H1 (cell line): ENCODE data around the gene GAP43. TPM values are rescaled to one million over a fixed set of nuclear protein-coding genes. Genes with fewer than 3 reads are reported as not detected.

ENCODE experiments used
- CTCF ChIA-PET: fragments of 300-600 bp; sonication (Branson Sonifier 250); formaldehyde crosslinking; loops from one replicate; lab custom pipeline; 2021; ENCODE audit not compliant: partially characterized antibody; lab: Charles Lee
- POLR2A ChIA-PET: fragments of 300-600 bp; sonication (Branson Sonifier 250); formaldehyde crosslinking; loops from one replicate; lab custom pipeline; 2021; ENCODE audit warnings: inconsistent platforms; ENCODE audit not compliant: partially characterized antibody; lab: Charles Lee
- DNase-seq, 2 experiments: peaks; one replicate each; pipeline versions ENCODE4 v3.0.0 to v3.0.0-alpha.2; 2010 to 2022; ENCODE audit warnings: low spot score in 2 of 2, low read depth in 1 of 2, mixed read lengths in 1 of 2
- FAIRE-seq: peaks from 2 replicates; lab custom pipeline; 2011; peaks lifted over from hg19 to GRCh38; lab: Jason Lieb, UNC
- H2AFZ ChIP-seq: 2 replicates; pipeline ENCODE4 v1.8.1; 2012; ENCODE audit warnings: low read length, inconsistent platforms
- H2AK5ac ChIP-seq: 2 replicates; pipeline ENCODE4 v1.6.1; 2013; ENCODE audit warnings: low read depth, low read length
- H2BK120ac ChIP-seq: replicated peaks from 2 replicates; pipeline ENCODE3; 2013; ENCODE audit warnings: low read depth, low read length, inconsistent platforms
- H2BK12ac ChIP-seq: 2 replicates; pipeline ENCODE4 v1.6.1; 2013; ENCODE audit warnings: low read depth, low read length
- H2BK15ac ChIP-seq: 2 replicates; pipeline ENCODE4 v1.6.1; 2013; ENCODE audit warnings: low read length
- H2BK20ac ChIP-seq: 2 replicates; pipeline ENCODE4 v1.6.1; 2013; ENCODE audit warnings: low read length
- H2BK5ac ChIP-seq: 2 replicates; pipeline ENCODE4 v1.6.1; 2013; ENCODE audit warnings: low read depth, low read length
- H3K14ac ChIP-seq: 2 replicates; pipeline ENCODE4 v1.6.1; 2013; ENCODE audit warnings: inconsistent platforms; ENCODE audit not compliant: insufficient read length
- H3K18ac ChIP-seq: 2 replicates; pipeline ENCODE4 v1.6.1; 2013; ENCODE audit warnings: low read length; ENCODE audit errors: extremely low read depth
- H3K23ac ChIP-seq: 2 replicates; pipeline ENCODE4 v1.6.1; 2013; ENCODE audit warnings: inconsistent platforms; ENCODE audit not compliant: insufficient read length
- H3K23me2 ChIP-seq: 2 replicates; pipeline ENCODE4 v1.6.1; 2013; ENCODE audit warnings: low read depth, low read length
- H3K27ac ChIP-seq: 2 replicates; pipeline ENCODE4 v1.6.1; 2011; ENCODE audit warnings: low read depth, low read length, inconsistent platforms
- H3K27me3 ChIP-seq, 4 experiments: replicated peaks in 1 of 4; 1 replicate in 1 of 4; 2 replicates in 3 of 4; pipeline versions ENCODE4 v1.6.1 to v1.8.1; 2011 to 2013; ENCODE audit warnings: low read length in 3 of 4, mild to moderate bottlenecking in 3 of 4, inconsistent platforms in 2 of 4, mixed read lengths in 2 of 4, moderate library complexity in 1 of 4; ENCODE audit not compliant: control insufficient read depth in 3 of 4, insufficient read depth in 3 of 4; ENCODE audit errors: extremely low read depth in 1 of 4
- H3K36me3 ChIP-seq, 4 experiments: 2 replicates each; pipeline versions ENCODE4 v1.6.1 to v1.8.1; 2011 to 2013; ENCODE audit warnings: mild to moderate bottlenecking in 4 of 4, low read length in 3 of 4, moderate library complexity in 2 of 4, control low read depth in 1 of 4, inconsistent platforms in 1 of 4; ENCODE audit not compliant: insufficient read depth in 4 of 4, control insufficient read depth in 2 of 4
- H3K4ac ChIP-seq: replicated peaks from 2 replicates; pipeline ENCODE3; 2013; ENCODE audit warnings: low read length, low read depth, mixed read lengths, inconsistent platforms; ENCODE audit not compliant: insufficient read length
- H3K4me1 ChIP-seq, 4 experiments: replicated peaks in 1 of 4; 1 replicate in 1 of 4; 2 replicates in 3 of 4; pipeline versions ENCODE4 v1.6.1 to v1.8.1; 2011 to 2013; ENCODE audit warnings: low read length in 3 of 4, inconsistent platforms in 2 of 4, mixed read lengths in 1 of 4; ENCODE audit not compliant: insufficient read depth in 4 of 4, control insufficient read depth in 3 of 4
- H3K4me2 ChIP-seq, 2 experiments: 2 replicates each; pipeline versions ENCODE4 v1.6.1 to v1.8.1; 2011 to 2013; ENCODE audit warnings: low read depth in 2 of 2, low read length in 2 of 2, control low read depth in 1 of 2, inconsistent platforms in 1 of 2, mild to moderate bottlenecking in 1 of 2; ENCODE audit not compliant: insufficient read depth in 1 of 2
- H3K4me3 ChIP-seq, 4 experiments: fragments of 200-600, 300-600 bp in 1 of 4; sonication (generic), shearing (Covaris generic), sonication (Bioruptor Twin) in 1 of 4; 2 replicates each; pipeline versions ENCODE4 v1.5.1 to v1.8.1; 2011 to 2016; ENCODE audit warnings: low read length in 4 of 4, low read depth in 3 of 4, control low read depth in 2 of 4, inconsistent platforms in 2 of 4, mild to moderate bottlenecking in 2 of 4, mixed read lengths in 1 of 4, moderate library complexity in 1 of 4; ENCODE audit not compliant: insufficient read depth in 2 of 4; ENCODE audit errors: extremely low read depth in 1 of 4
- H3K56ac ChIP-seq: replicated peaks from 2 replicates; pipeline ENCODE3; 2013; ENCODE audit warnings: low read depth, mild to moderate bottlenecking, mixed read lengths, low read length, inconsistent platforms; ENCODE audit not compliant: insufficient read length
- H3K79me1 ChIP-seq: 2 replicates; pipeline ENCODE4 v1.6.1; 2013; ENCODE audit warnings: low read depth, low read length, control low read depth
- H3K79me2 ChIP-seq, 2 experiments: 2 replicates each; pipeline versions ENCODE4 v1.6.1 to v1.8.1; 2012 to 2013; ENCODE audit warnings: low read length in 2 of 2, mild to moderate bottlenecking in 2 of 2, inconsistent platforms in 1 of 2; ENCODE audit not compliant: insufficient read depth in 2 of 2, control insufficient read depth in 1 of 2
- H3K9ac ChIP-seq, 4 experiments: replicated peaks in 1 of 4; 1 replicate in 1 of 4; 2 replicates in 3 of 4; pipeline versions ENCODE4 v1.6.1 to v1.8.1; 2011 to 2013; ENCODE audit warnings: low read depth in 3 of 4, low read length in 3 of 4, control low read depth in 2 of 4, mild to moderate bottlenecking in 2 of 4, moderate library complexity in 2 of 4, inconsistent platforms in 1 of 4; ENCODE audit errors: extremely low read depth in 1 of 4
- H3K9me3 ChIP-seq, 2 experiments: 2 replicates each; pipeline versions ENCODE4 v1.6.1 to v1.8.1; 2012 to 2013; ENCODE audit warnings: mild to moderate bottlenecking in 2 of 2, moderate library complexity in 2 of 2, control low read depth in 1 of 2, inconsistent platforms in 1 of 2, low read depth in 1 of 2, low read length in 1 of 2, mixed read lengths in 1 of 2; ENCODE audit not compliant: insufficient read depth in 2 of 2
- H4K20me1 ChIP-seq, 2 experiments: replicated peaks in 1 of 2; 2 replicates each; pipeline versions ENCODE3 to v1.8.1; 2011 to 2013; ENCODE audit warnings: inconsistent platforms in 2 of 2, low read length in 2 of 2, mild to moderate bottlenecking in 1 of 2; ENCODE audit not compliant: insufficient read depth in 2 of 2, control insufficient read depth in 1 of 2
- H4K5ac ChIP-seq: 2 replicates; pipeline ENCODE4 v1.6.1; 2013; ENCODE audit warnings: low read length, low read depth, mixed read lengths, inconsistent platforms; ENCODE audit not compliant: insufficient read length
- H4K8ac ChIP-seq: 2 replicates; pipeline ENCODE4 v1.8.0; 2013; ENCODE audit warnings: mild to moderate bottlenecking, moderate library complexity, low read length, inconsistent platforms; ENCODE audit not compliant: insufficient read depth; ENCODE audit errors: extremely low read depth
- H4K91ac ChIP-seq: replicated peaks from 2 replicates; pipeline ENCODE3; 2013; ENCODE audit warnings: low read length, mixed read lengths, inconsistent platforms; ENCODE audit not compliant: insufficient read length
- ASH2L ChIP-seq: fragments of 200-600, 300-600 bp; sonication (generic); IDR thresholded peaks from one replicate; pipeline ENCODE4 v1.7.1; 2017; ENCODE audit warnings: low read length
- BCL11A ChIP-seq, 2 experiments: IDR thresholded peaks; one replicate each; pipeline ENCODE4 v1.6.1; 2011; ENCODE audit warnings: low read depth in 2 of 2, low read length in 2 of 2, mild to moderate bottlenecking in 2 of 2
- JUN ChIP-seq: IDR thresholded peaks from 2 replicates; pipeline ENCODE4 v1.6.1; 2011; ENCODE audit warnings: low read depth, mild to moderate bottlenecking, improper control_type of control experiment, low read length
- NANOG ChIP-seq: IDR thresholded peaks from 2 replicates; pipeline ENCODE4 v1.6.1; 2011; ENCODE audit warnings: low read length, low read depth, mild to moderate bottlenecking, inconsistent platforms; ENCODE audit not compliant: insufficient read depth, poor library complexity, severe bottlenecking
- RBBP5 ChIP-seq: IDR thresholded peaks from 2 replicates; pipeline ENCODE4 v1.7.1; 2012; ENCODE audit warnings: low read depth, mild to moderate bottlenecking, inconsistent platforms, low read length, moderate library complexity, borderline replicate concordance
- SP2 ChIP-seq: IDR thresholded peaks from 2 replicates; pipeline ENCODE4 v1.6.1; 2012; ENCODE audit warnings: mild to moderate bottlenecking, low read length, inconsistent platforms
- YY1 ChIP-seq: IDR thresholded peaks from 2 replicates; pipeline ENCODE4 v1.6.1; 2011; ENCODE audit warnings: low read depth, mild to moderate bottlenecking, low read length
- WGBS, 2 experiments: shearing (Covaris generic) in 1 of 2; methylation state at CpG; one replicate each; pipeline versions ENCODE4 v1.1.6 to v1.1.7; 2013 to 2015; ENCODE audit warnings: low lambda C conversion rate in 2 of 2, mixed read lengths in 2 of 2, inconsistent platforms in 1 of 2, low coverage in 1 of 2, missing lambda C conversion rate in 1 of 2; ENCODE audit not compliant: insufficient replicate concordance in 2 of 2, insufficient coverage in 1 of 2, insufficient read length in 1 of 2; ENCODE audit errors: extremely low coverage in 1 of 2, missing lambda C conversion rate in 1 of 2; 5-methylcytosine and 5-hydroxymethylcytosine counted together
- polyA plus RNA-seq, 7 experiments: library from polyadenylated mRNA; depleted of rRNA in 3 of 7; stranded (reverse) in 5 of 7; unstranded in 2 of 7; fragments of >200 nt in 5 of 7; fragments of 200-250 nt in 2 of 7; gene quantifications; 1 replicate in 5 of 7; 2 replicates in 1 of 7; 4 replicates in 1 of 7; pipeline versions ENCODE4 v1.2.1 to v1.2.3, GENCODE V29; 2011 to 2013; ENCODE audit warnings: missing spikeins in 2 of 7, mixed read lengths in 2 of 7
- total RNA-seq: library from RNA; stranded (reverse); fragmentation: NEBNext Ultra II Directional; extraction: Animal tissue kit (Norgen Biotek cat#: 25700); gene quantifications from 2 replicates; pipeline ENCODE4 v1.2.1, GENCODE V29; 2021

The GAP43 gene
- total and polyA plus RNA-seq, 2 of the 8 experiments (the other 6 are each of a cell fraction or from before 2014, with no cell fraction given), result 11.2 to 21.9 TPM

DNA sequence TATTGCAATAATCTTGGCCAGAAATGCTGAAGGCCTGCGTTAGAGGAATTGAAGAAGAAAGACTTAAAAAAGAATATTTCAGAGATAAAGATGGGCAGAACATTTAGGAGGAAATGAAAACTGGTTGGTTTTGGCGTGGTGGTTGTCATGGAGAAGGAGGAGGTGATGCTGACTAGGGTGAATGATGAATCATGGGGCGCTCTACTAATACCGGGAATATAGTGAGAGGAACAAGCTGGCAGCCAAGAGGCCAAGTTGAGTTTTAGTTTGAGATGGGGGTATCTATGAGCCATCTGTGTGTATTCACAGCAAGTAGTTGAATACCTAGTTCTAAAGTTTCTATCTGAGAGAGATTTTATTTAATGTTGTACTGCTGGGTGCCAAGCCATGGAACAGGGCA, 6.8 kb upstream of the GAP43 start:
- H2BK5ac ChIP-seq, result peak overlapping the region; percentile 8; the same call in 1 of the 2 replicates
- no peak overlapping the region for H4K5ac ChIP-seq
- H4K8ac ChIP-seq, result no peak overlapping the region
- H3K4me1 ChIP-seq, result peaks cover 2 to 8% (median 7%) of the 10 kb centered on the region in 4 experiments; a peak in 4 of 7 replicates
- H3K27me3 ChIP-seq, result no peaks in the 10 kb centered on the region
- 91% methylated on average over 4 of the region's 4 CpGs; no CpG with 5 or more reads in 1 of the 2 experiments for WGBS, 2 experiments
- no peak overlapping the region for H3K4ac ChIP-seq
- no peak overlapping the region for H3K23ac ChIP-seq
- no peak overlapping the region for H3K4me3 ChIP-seq
- no peak overlapping the region for H2AK5ac ChIP-seq
- H3K23me2 ChIP-seq, result no peaks in the 10 kb centered on the region
- H4K20me1 ChIP-seq, result no peaks in the 10 kb centered on the region
- H2BK15ac ChIP-seq, result no peak overlapping the region
- no peak overlapping the region for H3K18ac ChIP-seq
- ChIA-PET CTCF (interaction anchor here (0.9 kb wide), 3 partner anchors 8 to 13 kb away, joined by 3 to 5 read pairs (median 3); no protein-coding TSS in a partner anchor), POLR2A (interaction anchor here (0.8 kb wide), 1 partner anchor 242 kb away, joined by 3 read pairs; no protein-coding TSS in a partner anchor)
- DNase-seq (no peak), FAIRE-seq (no peak)
- H2BK12ac ChIP-seq, result no peak overlapping the region; the same call in 1 of the 2 replicates
- H3K9ac ChIP-seq, result no peak overlapping the region
- H3K56ac ChIP-seq, result no peak overlapping the region
- H3K79me2 ChIP-seq, result no peaks in the 10 kb centered on the region
- H3K4me2 ChIP-seq, result no peak overlapping the region
- H2BK20ac ChIP-seq, result peak overlapping the region; percentile 22; the same call in 1 of the 2 replicates
- no peak overlapping the region for H4K91ac ChIP-seq
- no peak overlapping the region for H3K14ac ChIP-seq
- no peaks in the 10 kb centered on the region for H3K79me1 ChIP-seq
- H3K27ac ChIP-seq, result no peak overlapping the region
- no peaks in the 10 kb centered on the region for H3K9me3 ChIP-seq
- no peaks in the 10 kb centered on the region for H3K36me3 ChIP-seq
- H2BK120ac ChIP-seq, result no peak overlapping the region
- H2AFZ ChIP-seq, result no peak overlapping the region
- TF ChIP-seq JUN (no peak), BCL11A (IDR thresholded peaks at IDR 0.05; ENCODE audit: low read depth in 2 of 2, low read length in 2 of 2) (no peak), NANOG (no peak), YY1 (no peak), SP2 (no peak), RBBP5 (no peak), ASH2L (no peak)
